Keratinocyte (primary cell): Measurements from ENCODE around the gene SLC22A9.
"Not testable (repeated sequence)": the region's sequence is repeated elsewhere in the genome, so short reads cannot be mapped to it uniquely, and the experiment has no call there.

Experiments used
- EZH2 ChIP-seq: IDR thresholded peaks from one replicate; pipeline ENCODE4 v1.6.1; 2012; ENCODE audit warnings: inconsistent platforms, mild to moderate bottlenecking, low read length, moderate library complexity
- TF ChIP-seq, protein P1 (sequence below), 3 experiments: IDR thresholded peaks in 1 of 3; conservative IDR thresholded peaks in 1 of 3; optimal IDR thresholded peaks in 1 of 3; 2 replicates in 2 of 3; 3 replicates in 1 of 3; pipeline versions ENCODE3 to v1.5.1; 2011; ENCODE audit warnings: low read length in 3 of 3, mild to moderate bottlenecking in 3 of 3, moderate library complexity in 2 of 3, control low read depth in 1 of 3, inconsistent platforms in 1 of 3; ENCODE audit not compliant: insufficient read depth in 2 of 3; ENCODE audit errors: extremely low read depth in 1 of 3

- TF ChIP-seq, protein P1, sequence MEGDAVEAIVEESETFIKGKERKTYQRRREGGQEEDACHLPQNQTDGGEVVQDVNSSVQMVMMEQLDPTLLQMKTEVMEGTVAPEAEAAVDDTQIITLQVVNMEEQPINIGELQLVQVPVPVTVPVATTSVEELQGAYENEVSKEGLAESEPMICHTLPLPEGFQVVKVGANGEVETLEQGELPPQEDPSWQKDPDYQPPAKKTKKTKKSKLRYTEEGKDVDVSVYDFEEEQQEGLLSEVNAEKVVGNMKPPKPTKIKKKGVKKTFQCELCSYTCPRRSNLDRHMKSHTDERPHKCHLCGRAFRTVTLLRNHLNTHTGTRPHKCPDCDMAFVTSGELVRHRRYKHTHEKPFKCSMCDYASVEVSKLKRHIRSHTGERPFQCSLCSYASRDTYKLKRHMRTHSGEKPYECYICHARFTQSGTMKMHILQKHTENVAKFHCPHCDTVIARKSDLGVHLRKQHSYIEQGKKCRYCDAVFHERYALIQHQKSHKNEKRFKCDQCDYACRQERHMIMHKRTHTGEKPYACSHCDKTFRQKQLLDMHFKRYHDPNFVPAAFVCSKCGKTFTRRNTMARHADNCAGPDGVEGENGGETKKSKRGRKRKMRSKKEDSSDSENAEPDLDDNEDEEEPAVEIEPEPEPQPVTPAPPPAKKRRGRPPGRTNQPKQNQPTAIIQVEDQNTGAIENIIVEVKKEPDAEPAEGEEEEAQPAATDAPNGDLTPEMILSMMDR (optimal IDR thresholded peaks at IDR 0.05 in 1 of 3, IDR thresholded peaks at IDR 0.05 in 1 of 3, conservative IDR thresholded peaks at IDR 0.05 in 1 of 3; ENCODE audit: extremely low read depth in 1 of 3, insufficient read depth in 2 of 3, low read length in 3 of 3) = not testable (repeated sequence)
- TF ChIP-seq EZH2 = not testable (repeated sequence)
These were observed 61.1 kb downstream of the SLC22A9 start for GRCh38 chr11:63430731-63431130.
